ENCODE data around the gene PPP1R3F.
A peak's percentile ranks its signal among the peaks of the same experiment; 100 is the strongest.
"Not testable (repeated sequence)": the region's sequence is repeated elsewhere in the genome, so short reads cannot be mapped to it uniquely, and the experiment has no call there.

PPP1R3F gene

DNA sequence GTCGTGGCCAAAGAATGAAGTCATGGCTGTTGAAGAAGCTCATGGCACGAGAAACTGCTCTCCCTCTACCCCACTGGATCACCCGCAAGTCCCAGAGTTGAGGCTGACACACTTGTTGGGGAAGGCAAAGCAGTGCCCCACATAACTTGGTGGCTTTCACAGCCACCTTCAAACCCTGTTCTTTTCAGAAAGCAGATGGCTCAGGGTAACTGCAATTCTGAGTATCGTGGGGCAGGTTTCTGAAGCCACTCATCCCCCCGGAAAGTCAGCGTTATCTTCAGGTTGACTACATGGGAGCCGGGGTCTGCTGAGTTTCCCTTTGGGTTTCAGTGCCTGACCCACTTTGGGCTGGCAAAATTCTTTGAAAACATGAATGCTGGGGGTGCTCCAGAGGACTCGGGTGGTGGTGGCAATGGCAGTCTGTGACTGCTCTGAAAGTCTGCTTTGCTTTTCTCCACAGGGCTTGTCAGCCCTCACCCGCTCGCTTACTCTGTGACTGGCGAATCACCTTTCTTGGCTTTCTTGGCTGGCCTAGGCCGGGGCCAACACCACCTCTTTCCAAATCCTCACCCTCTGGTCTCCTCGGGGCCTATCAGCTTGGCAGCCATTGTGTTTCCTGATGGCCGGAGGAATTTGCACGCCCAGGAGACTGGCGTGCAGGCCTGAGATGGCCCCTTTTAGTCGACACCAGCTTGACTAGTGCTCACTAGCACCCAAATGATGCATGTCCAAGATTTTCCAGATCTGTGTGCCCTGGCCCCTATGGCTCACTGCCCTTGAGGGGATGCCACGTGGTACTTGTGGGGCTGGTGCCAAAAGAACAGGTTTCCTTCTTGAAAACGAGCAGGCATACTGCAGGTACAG lies 7.3 kb downstream of the PPP1R3F start:
- DNase-seq, result no peak

DNA sequence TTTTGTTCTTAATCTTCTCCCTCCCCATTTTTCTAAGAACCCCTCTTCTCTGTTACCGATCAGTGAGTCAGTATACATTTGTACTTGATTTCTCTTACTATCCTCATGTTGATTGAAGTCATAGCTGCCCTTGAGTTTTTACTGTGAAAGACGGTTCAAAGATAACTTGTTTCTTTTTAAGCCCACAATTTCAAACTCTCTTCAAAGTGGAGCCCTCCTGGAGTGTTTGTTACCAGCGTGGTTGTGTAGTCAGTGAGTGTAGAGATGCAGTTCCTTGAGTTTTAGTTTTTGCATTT lies 7.9 kb downstream of the PPP1R3F start:
- DNase-seq, result no peak

DNA sequence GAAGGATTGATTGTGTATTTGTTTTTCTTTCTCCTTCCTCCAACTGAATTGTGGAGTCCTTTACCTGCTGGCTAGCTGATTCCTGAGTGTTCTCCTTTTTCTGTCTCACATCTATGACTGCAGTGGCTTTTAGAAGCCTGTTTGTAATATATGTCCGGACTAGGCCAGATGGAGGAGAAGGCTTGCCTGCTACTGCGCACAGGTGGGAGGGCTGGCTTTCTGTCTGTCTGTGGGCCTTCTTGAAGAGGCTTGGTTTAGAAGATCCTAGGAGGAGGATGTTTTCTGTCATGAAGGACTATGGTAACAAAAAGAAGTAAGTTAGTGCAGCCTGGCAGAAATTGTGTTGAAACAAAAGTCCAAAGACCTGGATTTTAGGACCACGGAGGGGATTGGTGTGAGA lies 8.5 kb downstream of the PPP1R3F start:
- no peak for DNase-seq

- DNase-seq, result no peak
These were observed 13.0 kb downstream of the PPP1R3F start for GRCh38 chrX:49282647-49283011.

- DNase-seq, result no peak
These were observed 14.6 kb downstream of the PPP1R3F start for GRCh38 chrX:49284212-49284611.

DNA sequence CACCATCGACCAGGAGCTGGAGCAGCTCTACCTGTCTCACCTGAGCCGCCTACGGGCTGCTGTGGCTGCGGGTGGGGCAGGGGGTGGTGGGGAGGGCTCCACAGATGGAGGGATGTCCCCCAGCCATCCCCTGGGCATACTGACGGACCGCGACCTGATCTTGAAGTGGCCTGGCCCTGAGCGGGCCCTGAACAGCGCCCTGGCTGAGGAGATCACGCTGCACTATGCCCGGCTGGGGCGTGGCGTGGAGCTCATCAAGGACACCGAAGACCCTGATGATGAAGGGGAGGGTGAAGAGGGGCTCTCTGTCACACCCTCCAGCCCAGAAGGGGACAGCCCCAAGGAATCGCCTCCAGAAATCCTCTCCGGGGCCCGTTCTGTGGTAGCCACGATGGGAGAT lies 16.5 kb downstream of the PPP1R3F start:
- no peak for DNase-seq

DNA sequence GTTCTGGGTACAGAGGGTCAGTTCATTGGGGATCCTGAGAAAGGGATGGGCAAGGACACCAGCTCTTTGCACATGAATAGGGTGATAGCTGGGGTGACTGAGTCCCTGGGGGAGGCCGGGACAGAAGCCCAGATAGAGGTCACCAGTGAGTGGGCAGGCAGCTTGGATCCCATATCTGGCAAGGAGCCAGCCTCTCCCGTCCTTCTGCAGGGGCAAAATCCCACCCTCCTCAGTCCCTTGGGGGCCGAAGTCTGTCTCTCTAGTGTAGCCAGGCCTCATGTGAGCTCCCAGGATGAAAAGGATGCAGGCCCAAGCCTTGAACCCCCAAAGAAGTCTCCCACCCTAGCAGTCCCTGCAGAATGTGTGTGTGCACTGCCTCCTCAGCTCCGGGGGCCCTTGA lies 17.0 kb downstream of the PPP1R3F start:
- no peak for DNase-seq

- DNase-seq, result no peak
These were observed 18.1 kb downstream of the PPP1R3F start for GRCh38 chrX:49287665-49288064.

DNA sequence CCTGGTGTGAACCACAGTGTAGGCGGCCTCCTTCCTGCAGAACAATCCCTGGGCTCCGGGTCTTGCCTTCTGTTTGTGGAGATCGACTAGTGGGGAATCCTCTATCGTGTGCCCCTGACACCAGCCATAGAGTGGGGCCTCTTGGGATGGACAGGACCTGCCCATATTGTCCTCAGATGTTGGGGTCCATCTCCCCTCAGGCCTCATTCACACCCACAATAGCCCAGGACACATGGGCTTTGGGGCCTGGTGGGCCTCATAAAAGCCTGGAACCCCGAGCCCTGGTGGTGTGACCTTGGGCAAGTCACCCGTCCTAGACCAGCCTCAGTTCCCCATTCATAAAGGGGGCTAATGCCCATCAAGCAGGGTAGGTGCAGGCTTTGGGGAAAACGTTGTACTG lies 20.6 kb downstream of the PPP1R3F start:
- DNase-seq, result no peak

GRCh38 chrX:49291615-49292337 lies 22.2 kb downstream of the PPP1R3F start:
- peak; percentile 17 for DNase-seq

DNA sequence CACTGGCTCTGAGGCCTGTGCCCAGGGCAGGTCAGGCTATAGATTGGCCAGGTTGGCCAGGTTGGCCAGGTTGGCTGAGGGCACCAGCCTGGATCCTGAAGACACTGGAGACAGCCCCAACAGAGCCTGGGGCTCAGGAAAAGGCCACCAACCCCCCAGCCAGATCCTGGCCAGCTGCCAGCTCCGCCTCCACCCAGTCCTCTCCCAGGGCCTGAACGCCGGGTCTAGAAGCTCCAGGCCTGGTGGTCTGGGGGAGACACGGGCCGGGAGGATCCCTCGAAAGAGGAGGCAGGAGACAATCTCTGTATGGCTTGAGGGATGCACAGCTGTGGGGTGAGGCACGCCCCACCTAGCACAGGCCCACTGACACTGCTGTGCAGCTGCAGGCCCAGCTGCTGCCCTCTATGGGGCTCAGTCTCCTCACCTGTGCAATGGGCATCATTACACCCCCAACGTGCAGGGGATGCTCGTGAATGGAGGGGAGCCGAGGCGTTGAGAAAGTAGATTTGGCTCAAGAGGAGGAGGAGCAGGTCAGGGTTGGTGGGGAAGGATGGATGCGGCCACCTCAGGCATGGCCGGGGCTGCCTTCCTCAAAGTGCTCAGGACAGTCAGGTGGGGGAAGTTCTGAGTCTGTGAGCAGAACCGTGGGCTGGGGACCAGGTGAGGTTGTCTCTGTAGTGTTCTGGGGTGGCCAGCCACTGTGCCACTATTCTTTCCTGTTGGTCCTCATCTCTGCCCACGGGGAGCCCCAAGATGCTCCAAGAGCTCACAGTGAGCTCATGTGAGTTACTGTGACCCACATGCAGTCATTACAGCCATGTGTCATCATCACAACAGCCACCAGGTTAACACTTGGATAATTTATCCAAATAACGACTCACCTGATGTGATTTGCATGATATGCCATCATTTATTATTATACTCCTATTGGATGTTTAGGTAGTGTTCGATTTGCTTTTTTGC lies 23.1 kb downstream of the PPP1R3F start:
- no peak for DNase-seq

DNA sequence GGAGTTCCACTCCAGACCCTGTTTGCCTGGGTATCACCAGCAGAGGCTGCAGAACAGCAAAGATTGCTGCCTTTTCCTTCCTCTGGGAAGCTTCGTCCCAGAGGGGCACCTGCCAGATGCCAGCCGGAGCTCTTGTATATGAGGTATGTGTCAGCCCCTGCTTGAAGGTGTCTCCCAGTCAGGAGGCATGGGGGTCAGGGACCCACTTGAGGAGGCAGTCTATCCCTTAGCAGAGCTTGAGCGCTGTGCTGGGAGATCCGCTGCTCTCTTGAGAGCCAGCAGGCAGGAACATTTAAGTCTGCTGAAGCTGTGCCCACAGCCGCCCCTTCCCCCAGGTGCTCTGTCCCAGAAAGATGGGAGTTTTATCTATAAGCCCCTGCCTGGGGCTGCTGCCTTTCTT lies 29.7 kb downstream of the PPP1R3F start:
- not testable (repeated sequence) for DNase-seq

- no peak for DNase-seq
These were observed 31.1 kb downstream of the PPP1R3F start for GRCh38 chrX:49300703-49301102.

GRCh38 chrX:49303346-49303745 lies 33.8 kb downstream of the PPP1R3F start, which contains the start of gene GAGE10:
Gene GAGE10, plus strand, starts transcription at chrX:49303646. Its CDS starts 1,214 bp downstream, at chrX:49304860.
- no peak for DNase-seq

- DNase-seq, result not testable (repeated sequence)
These were observed 38.2 kb downstream of the PPP1R3F start for GRCh38 chrX:49307775-49308174.

- DNase-seq, result no peak
These were observed 39.1 kb downstream of the PPP1R3F start for GRCh38 chrX:49308604-49309269.

DNA sequence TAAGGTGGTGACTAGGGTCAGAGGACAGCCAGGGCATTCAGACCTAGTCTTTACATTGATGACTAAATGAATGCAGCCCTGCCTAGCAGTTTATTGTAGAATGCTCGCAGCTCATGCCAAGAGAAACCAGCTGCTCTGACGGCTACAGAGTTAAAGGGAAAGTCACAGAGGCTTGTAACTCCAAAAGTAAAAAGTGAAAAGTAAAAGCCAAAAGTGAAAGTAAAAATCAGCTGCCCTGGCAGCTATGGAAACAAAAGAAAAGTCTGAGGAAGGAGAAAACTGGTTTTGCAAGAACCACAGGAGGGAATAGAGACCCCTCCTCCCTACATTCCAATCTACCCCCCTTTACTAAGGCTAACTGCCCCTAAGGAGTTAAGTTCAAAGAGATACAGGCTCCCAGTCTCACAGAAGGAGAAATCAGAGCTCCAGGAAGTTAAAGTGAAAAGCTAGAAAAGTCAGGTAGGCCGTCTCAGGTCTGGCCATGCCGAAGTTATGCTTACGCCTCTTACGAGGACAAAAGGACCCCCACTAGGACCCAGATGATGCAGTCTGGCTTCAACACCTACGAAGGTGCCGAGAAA lies 39.9 kb downstream of the PPP1R3F start:
- DNase-seq, result no peak

GRCh38 chrX:49310371-49310770 lies 40.8 kb downstream of the PPP1R3F start:
- no peak for DNase-seq

- DNase-seq, result no peak
These were observed 42.6 kb downstream of the PPP1R3F start for GRCh38 chrX:49312176-49312575.

GRCh38 chrX:49316085-49316484 lies 46.5 kb downstream of the PPP1R3F start:
- no peak for DNase-seq

DNA sequence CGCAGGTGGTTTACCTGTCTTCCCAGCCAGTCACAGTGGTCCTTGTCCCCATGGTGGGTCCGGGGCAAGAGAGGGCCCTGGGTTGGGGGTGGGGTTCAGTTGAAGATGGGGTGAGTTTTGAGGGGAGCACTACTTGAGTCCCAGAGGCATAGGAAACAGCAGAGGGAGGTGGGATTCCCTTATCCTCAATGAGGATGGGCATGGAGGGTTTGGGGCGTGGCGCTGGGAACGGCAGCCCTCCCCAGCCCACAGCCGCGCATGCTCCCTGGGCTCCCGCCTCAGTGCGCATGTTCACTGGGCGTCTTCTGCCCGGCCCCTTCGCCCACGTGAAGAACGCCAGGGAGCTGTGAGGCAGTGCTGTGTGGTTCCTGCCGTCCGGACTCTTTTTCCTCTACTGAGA lies 52.1 kb downstream of the PPP1R3F start, which contains the start of gene GAGE12J:
GAGE12J (plus strand) TSS at position 301 of the 400 bp plus-strand sequence. CDS start 1,157 bp downstream, outside the sequence.
- not testable (repeated sequence) for DNase-seq

- not testable (repeated sequence) for DNase-seq
These were observed 52.7 kb downstream of the PPP1R3F start for GRCh38 chrX:49322266-49322665.
